ENCODE results near the gene HMGN2. TPM values are rescaled to one million over a fixed set of nuclear protein-coding genes. Genes with fewer than 3 reads are reported as not detected.

The HMGN2 gene
- total RNA-seq, 1 donor from 2014 or later, result 298 TPM

DNA sequence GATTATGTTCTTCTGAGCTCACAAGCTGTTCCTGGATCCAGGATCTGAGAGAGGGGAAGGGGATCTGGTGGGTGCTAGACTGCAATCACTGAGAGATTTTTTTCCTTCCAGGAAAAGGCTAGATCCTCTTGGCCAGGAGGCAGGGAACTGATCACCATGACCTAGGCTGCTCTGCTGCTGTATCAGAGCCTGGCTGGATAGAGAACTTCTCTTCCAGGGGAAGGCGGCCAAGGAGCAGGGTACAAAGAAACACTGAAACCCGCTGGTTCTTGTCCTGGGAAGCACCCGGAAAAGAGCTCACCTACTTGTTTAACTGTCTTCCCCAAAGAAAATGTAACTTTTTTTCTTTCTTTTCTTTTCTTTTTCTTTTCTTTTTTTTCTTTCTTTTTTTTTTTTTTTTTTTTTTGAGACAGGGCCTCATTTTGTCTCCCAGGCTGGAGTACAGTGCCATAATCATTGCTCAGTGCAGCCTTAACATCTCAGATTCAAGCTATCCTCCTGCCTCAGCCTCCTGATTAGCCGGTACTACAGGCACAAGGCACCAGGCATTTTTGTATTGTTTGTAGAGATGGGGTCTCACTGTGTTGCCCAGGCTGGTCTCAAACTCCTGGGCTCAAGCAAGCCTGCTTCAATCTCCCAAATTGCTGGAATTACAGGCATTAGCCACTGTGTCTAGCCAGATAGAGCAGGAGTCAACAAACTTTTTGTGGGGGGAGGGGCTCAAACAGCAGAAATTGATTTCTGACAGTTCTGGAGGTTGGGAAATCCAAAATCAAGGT lies 44.9 kb downstream of the HMGN2 start:
- intact Hi-C loops (cut with DNase I), result no loop called here
- no peak for TF ChIP-seq CTCF (IDR thresholded peaks at IDR 0.05)
- no peaks in the 10 kb centered on the region for H3K36me3 ChIP-seq
- H3K9me3 ChIP-seq, result no peaks in the 10 kb centered on the region
- ATAC-seq (no peak), DNase-seq (no peak)
- no peak overlapping the region for H3K4me3 ChIP-seq
- H3K27me3 ChIP-seq, result no peaks in the 10 kb centered on the region
- no peaks in the 10 kb centered on the region for H3K4me1 ChIP-seq
- H3K27ac ChIP-seq, result no peak overlapping the region

DNA sequence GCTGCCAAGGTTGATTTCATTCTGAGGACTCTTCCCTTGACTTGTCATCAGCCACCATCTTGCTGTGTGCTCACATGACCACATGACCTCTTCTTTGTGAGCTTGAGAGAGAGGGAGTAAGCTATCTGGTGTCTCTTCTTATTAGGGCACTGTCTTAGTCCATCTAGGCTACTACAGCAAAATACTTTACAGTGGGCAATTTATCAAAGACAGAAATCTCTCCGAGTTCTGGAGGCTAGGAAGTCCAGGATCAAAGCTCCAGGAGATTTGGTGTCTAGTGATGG lies 45.5 kb downstream of the HMGN2 start:
- Histone ChIP-seq H3K4me1 (no peaks in the 10 kb centered on the region), H3K9me3 (no peaks in the 10 kb centered on the region), H3K27ac (no peak overlapping the region), H3K36me3 (no peaks in the 10 kb centered on the region), H3K27me3 (no peaks in the 10 kb centered on the region), H3K4me3 (no peak overlapping the region)
- no peak for TF ChIP-seq CTCF (IDR thresholded peaks at IDR 0.05)
- ATAC-seq (no peak), DNase-seq (no peak)
- intact Hi-C loops (cut with DNase I), result no loop called here

- intact Hi-C loops (cut with DNase I), result no loop called here
- ATAC-seq (no peak), DNase-seq (no peak)
Measured at GRCh38 chr1:26518355-26518754, 46.1 kb downstream of the HMGN2 start.

GRCh38 chr1:26520339-26520738 lies 48.1 kb downstream of the HMGN2 start:
- H3K27me3 ChIP-seq, result no peaks in the 10 kb centered on the region
- no peak for TF ChIP-seq CTCF (IDR thresholded peaks at IDR 0.05)
- no peak overlapping the region for H3K27ac ChIP-seq
- H3K4me3 ChIP-seq, result no peak overlapping the region
- H3K9me3 ChIP-seq, result no peaks in the 10 kb centered on the region
- H3K36me3 ChIP-seq, result no peaks in the 10 kb centered on the region
- ATAC-seq (no peak), DNase-seq (no peak)
- intact Hi-C loops (cut with DNase I), result no loop called here
- H3K4me1 ChIP-seq, result no peaks in the 10 kb centered on the region

More at GRCh38 chr1:26518355-26518754, 46.1 kb downstream of the HMGN2 start:
- Histone ChIP-seq H3K36me3 (no peaks in the 10 kb centered on the region), H3K4me3 (no peak overlapping the region), H3K27me3 (no peaks in the 10 kb centered on the region), H3K9me3 (no peaks in the 10 kb centered on the region), H3K27ac (no peak overlapping the region), H3K4me1 (no peaks in the 10 kb centered on the region)
- no peak for TF ChIP-seq CTCF (IDR thresholded peaks at IDR 0.05)

GRCh38 chr1:26521669-26522030 lies 49.4 kb downstream of the HMGN2 start:
- intact Hi-C loops (cut with DNase I), result no loop called here
- Histone ChIP-seq H3K9me3 (no peaks in the 10 kb centered on the region), H3K27ac (no peak overlapping the region), H3K4me1 (no peaks in the 10 kb centered on the region), H3K36me3 (no peaks in the 10 kb centered on the region), H3K4me3 (no peak overlapping the region), H3K27me3 (no peaks in the 10 kb centered on the region)
- DNase-seq, result no peak
- TF ChIP-seq CTCF (IDR thresholded peaks at IDR 0.05), result no peak
- ATAC-seq, result no peak

GRCh38 chr1:26522073-26522472 lies 49.8 kb downstream of the HMGN2 start:
- no peaks in the 10 kb centered on the region for H3K9me3 ChIP-seq
- no peaks in the 10 kb centered on the region for H3K4me1 ChIP-seq
- H3K27me3 ChIP-seq, result no peaks in the 10 kb centered on the region
- no peak overlapping the region for H3K27ac ChIP-seq
- DNase-seq (no peak), ATAC-seq (no peak)
- H3K4me3 ChIP-seq, result no peak overlapping the region
- intact Hi-C loops (cut with DNase I), result no loop called here
- no peak for TF ChIP-seq CTCF (IDR thresholded peaks at IDR 0.05)
- no peaks in the 10 kb centered on the region for H3K36me3 ChIP-seq
